ENCODE measurements around the gene RPS6KA4. TPM values are rescaled to one million over a fixed set of nuclear protein-coding genes. Genes with fewer than 3 reads are reported as not detected.
"Not testable (repeated sequence)": the region's sequence is repeated elsewhere in the genome, so short reads cannot be mapped to it uniquely, and the experiment has no call there.

Gene RPS6KA4
- total RNA-seq, 1 experiment from 2014 or later: 67.3 TPM

DNA sequence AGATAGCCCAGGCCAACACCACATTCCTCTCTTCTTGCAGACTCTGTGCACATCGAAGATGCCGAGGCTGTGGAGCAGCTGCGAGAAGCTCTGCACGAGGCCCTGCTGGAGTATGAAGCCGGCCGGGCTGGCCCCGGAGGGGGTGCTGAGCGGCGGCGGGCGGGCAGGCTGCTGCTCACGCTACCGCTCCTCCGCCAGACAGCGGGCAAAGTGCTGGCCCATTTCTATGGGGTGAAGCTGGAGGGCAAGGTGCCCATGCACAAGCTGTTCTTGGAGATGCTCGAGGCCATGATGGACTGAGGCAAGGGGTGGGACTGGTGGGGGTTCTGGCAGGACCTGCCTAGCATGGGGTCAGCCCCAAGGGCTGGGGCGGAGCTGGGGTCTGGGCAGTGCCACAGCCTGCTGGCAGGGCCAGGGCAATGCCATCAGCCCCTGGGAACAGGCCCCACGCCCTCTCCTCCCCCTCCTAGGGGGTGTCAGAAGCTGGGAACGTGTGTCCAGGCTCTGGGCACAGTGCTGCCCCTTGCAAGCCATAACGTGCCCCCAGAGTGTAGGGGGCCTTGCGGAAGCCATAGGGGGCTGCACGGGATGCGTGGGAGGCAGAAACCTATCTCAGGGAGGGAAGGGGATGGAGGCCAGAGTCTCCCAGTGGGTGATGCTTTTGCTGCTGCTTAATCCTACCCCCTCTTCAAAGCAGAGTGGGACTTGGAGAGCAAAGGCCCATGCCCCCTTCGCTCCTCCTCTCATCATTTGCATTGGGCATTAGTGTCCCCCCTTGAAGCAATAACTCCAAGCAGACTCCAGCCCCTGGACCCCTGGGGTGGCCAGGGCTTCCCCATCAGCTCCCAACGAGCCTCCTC, 43.1 kb upstream of the RPS6KA4 start:
- H3K27ac ChIP-seq (ENCODE audit: low read depth, low read length): peak overlapping the region; percentile 83
- intact Hi-C loops (cut with micrococcal nuclease); H2AFZ ChIP-seq (ENCODE audit: low read depth, low read length, poor library complexity, severe bottlenecking); H3K9me2 ChIP-seq (ENCODE audit: insufficient read depth); H3K9me3 ChIP-seq (ENCODE audit: control insufficient read depth in 1 of 2, insufficient read depth in 1 of 2, low read depth in 1 of 2, low read length in 2 of 2); BruUV-seq (replicated peaks); DNase-seq (ENCODE audit: low read depth, low spot score); ATAC-seq; H3K27me3 ChIP-seq (ENCODE audit: insufficient read depth, low read length); H4K20me1 ChIP-seq (ENCODE audit: insufficient read depth): not testable (repeated sequence)
- ChIA-PET RAD21 (ENCODE audit: low non-redundant PET in 1 of 2, low total read pairs in 2 of 2, uncharacterized antibody in 2 of 2, unreplicated experiment in 2 of 2) (interaction anchor here (0.7 to 2.6 kb wide), 3 partner anchors 39 to 41 kb away, joined by 3 to 29 read pairs (median 5); no protein-coding TSS in a partner anchor), POLR2A (interaction anchor here (2.1 to 3.0 kb wide), 2 partner anchors 17 to 39 kb away, joined by 18 to 77 read pairs; no protein-coding TSS in a partner anchor), CTCF (interaction anchor here (3.2 to 3.7 kb wide), 2 partner anchors 27 to 40 kb away, joined by 27 to 92 read pairs; no protein-coding TSS in a partner anchor)
- peak; percentile 11 for TF ChIP-seq POLR2AphosphoS5 (IDR thresholded peaks at IDR 0.05; ENCODE audit: low read depth, low read length)
- peak overlapping the region; percentile 80 to 84 for H3K4me3 ChIP-seq (replicated peaks in 1 of 2; ENCODE audit: low read depth in 1 of 2, low read length in 2 of 2)
- H3K4me1 ChIP-seq (ENCODE audit: control insufficient read depth in 1 of 2, insufficient read depth in 2 of 2, low read length in 2 of 2): peaks cover 15 to 43% of the 10 kb centered on the region in 2 experiments
- H3K4me2 ChIP-seq (ENCODE audit: low read length): peak overlapping the region; percentile 77
- H3K36me3 ChIP-seq (ENCODE audit: control insufficient read depth in 1 of 2, insufficient read depth in 2 of 2, low read length in 2 of 2): peaks cover 5 to 23% of the 10 kb centered on the region in 2 experiments; a peak in 2 of 4 replicates
- peak overlapping the region; percentile 89 for H3K9ac ChIP-seq (ENCODE audit: low read length)
- H3K79me2 ChIP-seq (ENCODE audit: insufficient read depth, low read length): peaks cover 40% of the 10 kb centered on the region

- Histone ChIP-seq H3K4me2 (ENCODE audit: low read length) (peak overlapping the region; percentile 77), H3K4me1 (ENCODE audit: control insufficient read depth in 1 of 2, insufficient read depth in 2 of 2, low read length in 2 of 2) (peaks cover 22 to 51% of the 10 kb centered on the region in 2 experiments), H3K36me3 (ENCODE audit: control insufficient read depth in 1 of 2, insufficient read depth in 2 of 2, low read length in 2 of 2) (peaks cover 7 to 23% of the 10 kb centered on the region in 2 experiments; a peak in 2 of 4 replicates), H3K27ac (ENCODE audit: low read depth, low read length) (peak overlapping the region; percentile 83), H4K20me1 (ENCODE audit: insufficient read depth) (no peaks in the 10 kb centered on the region), H3K9me2 (ENCODE audit: insufficient read depth) (no peaks in the 10 kb centered on the region), H3K79me2 (ENCODE audit: insufficient read depth, low read length) (peaks cover 37% of the 10 kb centered on the region), H3K9me3 (ENCODE audit: control insufficient read depth in 1 of 2, insufficient read depth in 1 of 2, low read depth in 1 of 2, low read length in 2 of 2) (no peaks in the 10 kb centered on the region), H3K27me3 (ENCODE audit: insufficient read depth, low read length) (no peaks in the 10 kb centered on the region), H3K4me3 (replicated peaks in 1 of 2; ENCODE audit: low read depth in 1 of 2, low read length in 2 of 2) (peak overlapping the region; percentile 80 to 84), H2AFZ (ENCODE audit: low read depth, low read length, poor library complexity, severe bottlenecking) (no peak overlapping the region), H3K9ac (ENCODE audit: low read length) (peak overlapping the region; percentile 89)
- TSS peak; percentile 99 for BruUV-seq (replicated peaks)
- ChIA-PET CTCF (interaction anchor here (0.8 to 3.7 kb wide), 15 partner anchors 10 to 336 kb away, joined by 3 to 92 read pairs (median 6); partner anchors contain the start of genes ESRRA and FKBP2), POLR2A (interaction anchor here (0.8 to 3.0 kb wide), 16 partner anchors 10 to 75 kb away, joined by 3 to 77 read pairs (median 8); partner anchors contain the start of genes CATSPERZ, ESRRA, FKBP2 and PLCB3), RAD21 (ENCODE audit: low non-redundant PET in 1 of 2, low total read pairs in 2 of 2, uncharacterized antibody in 2 of 2, unreplicated experiment in 2 of 2) (interaction anchor here (0.7 to 2.6 kb wide), 6 partner anchors 36 to 45 kb away, joined by 3 to 29 read pairs (median 4); no protein-coding TSS in a partner anchor)
- intact Hi-C loops (cut with micrococcal nuclease): loop anchor here (1.0 kb wide), 3 partner anchors 15 to 43 kb away; partner anchors contain the start of gene RPS6KA4
- TF ChIP-seq RAD21 (IDR thresholded peaks at IDR 0.05; ENCODE audit: low read depth) (no peak), FOSL1 (IDR thresholded peaks at IDR 0.05; ENCODE audit: low read depth) (no peak), ZFX (IDR thresholded peaks at IDR 0.05) (0 out of 2 replicates have a peak, but pooled peaks have one; percentile 22), EZH2 (IDR thresholded peaks at IDR 0.05) (no peak), ELF1 (IDR thresholded peaks at IDR 0.05; ENCODE audit: borderline replicate concordance, low read depth) (no peak), SIN3A (IDR thresholded peaks at IDR 0.05; ENCODE audit: low read depth) (no peak), POLR2AphosphoS5 (IDR thresholded peaks at IDR 0.05; ENCODE audit: low read depth, low read length) (no peak; the same call in 1 of the 2 replicates), SRF (IDR thresholded peaks at IDR 0.05; ENCODE audit: low read depth) (no peak), TCF7L2 (IDR thresholded peaks at IDR 0.05; ENCODE audit: borderline replicate concordance, extremely low read depth, insufficient read depth, insufficient read length) (no peak), JUND (IDR thresholded peaks at IDR 0.05) (no peak), CTCF (IDR thresholded peaks at IDR 0.05 in 2 of 3, conservative IDR thresholded peaks at IDR 0.05 in 1 of 3; ENCODE audit: borderline replicate concordance in 1 of 3, insufficient read depth in 1 of 3, low read depth in 2 of 3, low read length in 2 of 3) (peak in 2 of 3 experiments; percentile 27 to 34; a peak in 2 of 6 replicates), YY1 (IDR thresholded peaks at IDR 0.05; ENCODE audit: extremely low read depth, insufficient replicate concordance, low read depth, low read length) (no peak), ZNF274 (IDR thresholded peaks at IDR 0.05; ENCODE audit: low read depth, low read length) (no peak)
- DNase-seq (ENCODE audit: low read depth, low spot score) (peak; percentile 44), ATAC-seq (peak; percentile 23)
These were observed 42.2 kb upstream of the RPS6KA4 start for GRCh38 chr11:64316672-64317324.

All from HCT116 (cell line).